GM19467 (cell line): ENCODE data around the gene FOXN3.
"Not testable (repeated sequence)": the region's sequence is repeated elsewhere in the genome, so short reads cannot be mapped to it uniquely, and the experiment has no call there.

Source experiments
- ATAC-seq: cut with Tn5 transposase; IDR thresholded peaks from one replicate; pipeline ENCODE4 v1.9.1; 2021; ENCODE audit warnings: mild to moderate bottlenecking, moderate library complexity; ENCODE audit not compliant: unreplicated experiment

Gene FOXN3

GRCh38 chr14:89308232-89308959 is 108.6 kb downstream of the FOXN3 start:
- no peak for ATAC-seq

- no peak for ATAC-seq
These were observed 109.6 kb downstream of the FOXN3 start for GRCh38 chr14:89307409-89307808.

GRCh38 chr14:89304972-89305703 is 111.9 kb downstream of the FOXN3 start:
- ATAC-seq: peak; percentile 33

- no peak for ATAC-seq
These were observed 112.5 kb downstream of the FOXN3 start for GRCh38 chr14:89304561-89304960.

GRCh38 chr14:89303456-89304435 is 113.3 kb downstream of the FOXN3 start:
- ATAC-seq: peak; percentile 60

GRCh38 chr14:89302396-89302950 is 114.6 kb downstream of the FOXN3 start:
- ATAC-seq: no peak

- no peak for ATAC-seq
These were observed 117.4 kb downstream of the FOXN3 start for GRCh38 chr14:89299587-89299986.

- ATAC-seq: no peak
These were observed 118.8 kb downstream of the FOXN3 start for GRCh38 chr14:89298056-89298834.

- no peak for ATAC-seq
These were observed 120.7 kb downstream of the FOXN3 start for GRCh38 chr14:89296281-89296745.

GRCh38 chr14:89294872-89295271 is 122.2 kb downstream of the FOXN3 start:
- ATAC-seq: no peak

- not testable (repeated sequence) for ATAC-seq
These were observed 122.6 kb downstream of the FOXN3 start for GRCh38 chr14:89294469-89294868.

- no peak for ATAC-seq
These were observed 123.0 kb downstream of the FOXN3 start for GRCh38 chr14:89294060-89294459.

GRCh38 chr14:89293314-89293916 is 123.6 kb downstream of the FOXN3 start:
- no peak for ATAC-seq

- ATAC-seq: no peak
These were observed 124.3 kb downstream of the FOXN3 start for GRCh38 chr14:89292579-89293313.

GRCh38 chr14:89291351-89291940 is 125.6 kb downstream of the FOXN3 start:
- no peak for ATAC-seq

GRCh38 chr14:89290813-89291212 is 126.2 kb downstream of the FOXN3 start:
- ATAC-seq: no peak

- no peak for ATAC-seq
These were observed 127.6 kb downstream of the FOXN3 start for GRCh38 chr14:89289477-89289876.

- ATAC-seq: no peak
These were observed 128.9 kb downstream of the FOXN3 start for GRCh38 chr14:89288114-89288513.
